Measurements from ENCODE around the gene OR8G5.

Gene OR8G5, protein sequence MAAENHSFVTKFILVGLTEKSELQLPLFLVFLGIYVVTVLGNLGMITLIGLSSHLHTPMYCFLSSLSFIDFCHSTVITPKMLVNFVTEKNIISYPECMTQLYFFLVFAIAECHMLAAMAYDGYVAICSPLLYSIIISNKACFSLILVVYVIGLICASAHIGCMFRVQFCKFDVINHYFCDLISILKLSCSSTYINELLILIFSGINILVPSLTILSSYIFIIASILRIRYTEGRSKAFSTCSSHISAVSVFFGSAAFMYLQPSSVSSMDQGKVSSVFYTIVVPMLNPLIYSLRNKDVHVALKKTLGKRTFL

DNA sequence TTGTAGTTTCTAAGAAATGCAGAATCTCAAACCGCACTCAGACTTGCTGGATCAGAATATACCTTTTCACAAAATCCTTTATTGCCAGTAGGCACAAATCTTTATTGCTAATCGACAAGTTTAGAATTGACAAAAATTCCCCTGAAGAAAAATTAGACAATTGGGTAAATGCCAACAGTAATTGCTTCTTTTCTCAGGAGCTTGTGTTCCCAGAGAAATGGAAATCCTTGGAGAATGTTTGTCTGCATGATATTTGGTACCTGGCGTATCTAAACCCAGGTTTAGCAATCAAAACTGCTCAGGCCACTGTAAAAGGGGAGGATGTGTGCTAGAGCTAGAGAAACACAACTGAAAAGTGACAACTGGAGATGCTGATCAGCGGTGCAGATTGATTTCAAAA is at the start of gene OR8G5:
TSS of gene OR8G5 (plus strand) at position 301 of the 400 bp plus-strand sequence. CDS start 8,556 bp downstream, outside the sequence.
- no peak for DNase-seq (ENCODE audit: extremely low read depth, low read depth)
- TF ChIP-seq, protein P1, sequence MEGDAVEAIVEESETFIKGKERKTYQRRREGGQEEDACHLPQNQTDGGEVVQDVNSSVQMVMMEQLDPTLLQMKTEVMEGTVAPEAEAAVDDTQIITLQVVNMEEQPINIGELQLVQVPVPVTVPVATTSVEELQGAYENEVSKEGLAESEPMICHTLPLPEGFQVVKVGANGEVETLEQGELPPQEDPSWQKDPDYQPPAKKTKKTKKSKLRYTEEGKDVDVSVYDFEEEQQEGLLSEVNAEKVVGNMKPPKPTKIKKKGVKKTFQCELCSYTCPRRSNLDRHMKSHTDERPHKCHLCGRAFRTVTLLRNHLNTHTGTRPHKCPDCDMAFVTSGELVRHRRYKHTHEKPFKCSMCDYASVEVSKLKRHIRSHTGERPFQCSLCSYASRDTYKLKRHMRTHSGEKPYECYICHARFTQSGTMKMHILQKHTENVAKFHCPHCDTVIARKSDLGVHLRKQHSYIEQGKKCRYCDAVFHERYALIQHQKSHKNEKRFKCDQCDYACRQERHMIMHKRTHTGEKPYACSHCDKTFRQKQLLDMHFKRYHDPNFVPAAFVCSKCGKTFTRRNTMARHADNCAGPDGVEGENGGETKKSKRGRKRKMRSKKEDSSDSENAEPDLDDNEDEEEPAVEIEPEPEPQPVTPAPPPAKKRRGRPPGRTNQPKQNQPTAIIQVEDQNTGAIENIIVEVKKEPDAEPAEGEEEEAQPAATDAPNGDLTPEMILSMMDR (IDR thresholded peaks at IDR 0.05; ENCODE audit: low read depth, low read length, missing control alignments), result no peak
- no peak within 1 kb of the TSS for H3K4me3 ChIP-seq (replicated peaks; ENCODE audit: low read depth, low read length)

DNA sequence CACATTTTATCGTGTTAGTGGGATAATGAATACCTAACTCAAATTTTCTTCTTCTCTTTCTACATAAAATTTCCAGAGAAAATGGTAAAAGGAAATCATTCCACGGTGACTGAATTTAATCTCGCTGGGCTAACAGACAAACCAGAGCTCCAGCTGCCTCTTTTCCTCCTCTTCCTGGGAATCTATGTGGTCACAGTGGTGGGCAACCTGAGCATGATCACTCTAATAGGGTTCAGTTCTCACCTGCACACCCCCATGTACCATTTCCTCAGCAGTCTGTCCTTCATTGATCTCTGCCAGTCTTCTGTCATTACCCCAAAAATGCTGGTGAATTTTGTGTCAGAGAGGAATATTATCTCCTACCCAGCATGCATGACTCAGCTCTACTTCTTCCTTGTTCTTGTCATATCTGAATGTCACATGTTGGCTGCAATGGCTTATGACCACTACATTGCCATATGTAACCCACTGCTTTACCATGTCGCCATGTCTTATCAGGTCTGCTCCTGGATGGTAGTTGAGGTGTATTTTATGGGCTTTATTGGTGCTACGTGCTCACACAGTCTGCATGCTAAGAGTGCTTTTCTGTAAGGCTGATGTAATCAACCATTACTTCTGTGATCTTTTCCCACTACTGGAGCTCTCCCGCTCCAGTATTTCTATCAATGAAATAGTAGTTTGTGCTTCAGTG is 48.9 kb upstream of the OR8G5 start:
- TF ChIP-seq, protein P1 (IDR thresholded peaks at IDR 0.05; ENCODE audit: low read depth, low read length, missing control alignments), result no peak
- no peak overlapping the region for H3K4me3 ChIP-seq (replicated peaks; ENCODE audit: low read depth, low read length)
- DNase-seq (ENCODE audit: extremely low read depth, low read depth), result no peak

DNA sequence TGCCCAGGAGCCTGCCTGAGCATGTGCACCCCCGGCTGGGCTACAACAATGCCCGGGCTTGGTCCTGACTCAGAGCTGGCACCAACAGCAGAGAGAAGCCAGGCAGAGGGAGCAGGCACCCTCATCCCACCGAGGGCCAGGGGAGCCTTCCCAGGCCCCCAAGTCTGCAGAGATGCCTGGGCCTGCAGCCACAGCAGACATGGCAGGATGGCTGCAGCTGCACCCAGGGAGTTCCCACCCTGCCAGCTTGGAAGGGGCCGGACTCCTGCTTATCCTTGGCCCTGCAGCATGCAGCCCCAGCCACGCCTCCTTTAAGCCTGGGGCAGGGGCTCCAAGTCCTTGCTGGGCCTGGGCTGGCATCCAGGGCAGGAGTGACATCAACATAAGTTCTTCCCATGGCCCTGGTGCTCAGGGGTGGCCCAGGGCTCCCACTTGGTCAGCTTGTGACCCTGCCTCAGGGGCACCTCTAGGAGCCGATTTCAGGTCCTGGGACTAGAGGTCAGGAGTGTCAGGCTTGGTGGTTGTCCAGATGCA is 46.3 kb upstream of the OR8G5 start:
- no peak for DNase-seq (ENCODE audit: extremely low read depth, low read depth)
- TF ChIP-seq, protein P1 (IDR thresholded peaks at IDR 0.05; ENCODE audit: low read depth, low read length, missing control alignments), result no peak
- no peak overlapping the region for H3K4me3 ChIP-seq (replicated peaks; ENCODE audit: low read depth, low read length)

DNA sequence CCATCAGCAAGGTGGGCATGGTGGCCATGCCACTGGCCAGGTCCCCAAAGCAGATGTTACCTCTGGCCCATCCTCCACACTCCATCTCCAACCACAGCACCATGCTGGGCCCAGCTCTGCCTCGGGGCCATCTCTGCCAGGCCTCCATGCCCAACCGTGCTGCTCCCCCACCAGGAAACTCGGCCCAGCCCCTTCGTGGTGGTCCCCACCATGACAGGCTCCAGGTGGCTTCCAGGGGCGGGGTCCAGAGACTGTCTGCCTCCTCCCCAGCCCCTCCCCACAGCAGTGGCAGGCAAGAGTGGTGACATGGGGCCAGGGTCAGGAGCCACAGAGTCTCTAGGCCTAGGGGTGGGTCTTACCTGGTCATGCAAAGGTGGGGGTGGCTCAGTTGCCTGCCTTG is 45.8 kb upstream of the OR8G5 start:
- TF ChIP-seq, protein P1 (IDR thresholded peaks at IDR 0.05; ENCODE audit: low read depth, low read length, missing control alignments), result no peak
- H3K4me3 ChIP-seq (replicated peaks; ENCODE audit: low read depth, low read length), result no peak overlapping the region
- no peak for DNase-seq (ENCODE audit: extremely low read depth, low read depth)

DNA sequence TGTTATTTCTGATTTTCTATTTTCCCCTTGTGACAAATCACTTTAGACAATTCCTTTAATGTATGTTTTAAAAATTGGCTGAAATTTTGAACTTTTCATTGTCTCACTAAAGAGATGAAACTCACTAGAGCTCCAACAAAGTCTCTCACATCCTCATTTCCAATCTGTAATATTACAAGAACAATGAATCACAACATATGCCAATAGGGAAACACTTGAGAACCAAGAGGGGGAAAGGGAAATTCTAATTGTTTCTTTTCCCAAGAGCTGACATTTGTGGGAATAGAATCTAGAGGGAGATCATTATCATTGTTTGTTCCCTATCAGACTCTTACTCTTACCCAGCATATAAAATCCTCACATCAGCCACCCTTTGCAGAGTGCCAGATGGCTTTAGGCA is 44.9 kb upstream of the OR8G5 start:
- no peak overlapping the region for H3K4me3 ChIP-seq (replicated peaks; ENCODE audit: low read depth, low read length)
- TF ChIP-seq, protein P1 (IDR thresholded peaks at IDR 0.05; ENCODE audit: low read depth, low read length, missing control alignments), result no peak
- no peak for DNase-seq (ENCODE audit: extremely low read depth, low read depth)

DNA sequence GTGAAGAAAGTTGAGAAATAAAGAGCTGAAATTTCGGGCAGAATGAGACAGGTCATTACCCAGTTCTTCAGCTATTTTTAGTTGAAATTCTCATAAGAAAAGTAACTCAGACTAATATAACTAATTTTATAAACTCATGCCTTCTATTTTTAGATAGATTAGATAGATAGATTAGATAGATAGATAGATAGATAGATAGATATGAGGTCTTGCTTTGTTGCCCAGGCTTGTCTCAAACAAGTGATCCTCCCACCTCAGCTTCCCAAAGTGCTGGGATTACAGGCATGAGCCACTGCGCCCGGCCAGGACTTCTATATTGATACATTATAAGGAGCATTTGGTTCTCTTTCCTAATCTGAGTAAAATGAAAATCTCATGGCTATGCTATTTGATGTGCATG is 42.1 kb upstream of the OR8G5 start:
- no peak for DNase-seq (ENCODE audit: extremely low read depth, low read depth)
- TF ChIP-seq, protein P1 (IDR thresholded peaks at IDR 0.05; ENCODE audit: low read depth, low read length, missing control alignments), result no peak
- H3K4me3 ChIP-seq (replicated peaks; ENCODE audit: low read depth, low read length), result no peak overlapping the region

Data from HFF-Myc (cell line).